HepG2 (cell line): ENCODE results near the gene GARIN3. TPM values are rescaled to one million over a fixed set of nuclear protein-coding genes. Genes with fewer than 3 reads are reported as not detected.

Source experiments
- ATAC-seq: fragments of 200-7000 bp; cut with Tn5 transposase; 3 replicates; pipeline ENCODE4 v1.9.1; 2020; ENCODE audit warnings: mild to moderate bottlenecking, moderate library complexity
- BruUV-seq: library from RNA; stranded (reverse); fragments of 400-500 nt; replicated peaks from 2 replicates; lab custom pipeline; 2021; lab: Mats Ljungman, UMichigan
- CTCF ChIA-PET: fragments of 300-600 bp; formaldehyde crosslinking; extraction: SDS; loops from one replicate; lab custom pipeline; 2021; ENCODE audit warnings: low total read pairs, inconsistent platforms, low intra/inter-chr PET ratio; lab: Yijun Ruan, JAX
- POLR2A ChIA-PET: fragments of 350-600 bp; sonication (Branson Sonifier 250); formaldehyde crosslinking; loops from one replicate; lab custom pipeline; 2020; ENCODE audit warnings: antibody characterized with exemption, inconsistent platforms; lab: Yijun Ruan, JAX
- DNase-seq: peaks from one replicate; pipeline ENCODE4 v3.0.0-alpha.2; 2015; ENCODE audit warnings: low spot score
- FAIRE-seq: peaks from 3 replicates; lab custom pipeline; 2011; peaks lifted over from hg19 to GRCh38; lab: Jason Lieb, UNC
- H2AFZ ChIP-seq: one replicate; pipeline ENCODE4 v1.6.1; 2011; ENCODE audit warnings: low read length, inconsistent platforms
- H3K27ac ChIP-seq: fragments of 300-600 bp; 3 replicates; pipeline ENCODE4 v1.8.0; 2011; ENCODE audit warnings: mixed run types, mild to moderate bottlenecking, mixed read lengths, low read length, inconsistent platforms; ENCODE audit not compliant: insufficient read depth; ENCODE audit errors: extremely low read length
- H3K27me3 ChIP-seq, 2 experiments: fragments of 200-600 bp in 1 of 2; 2 replicates in 1 of 2; 3 replicates in 1 of 2; pipeline versions ENCODE4 v1.6.0 to v1.8.0; 2011; ENCODE audit warnings: low read length in 2 of 2, mild to moderate bottlenecking in 2 of 2, moderate library complexity in 2 of 2, inconsistent platforms in 1 of 2; ENCODE audit not compliant: insufficient read depth in 2 of 2, control insufficient read depth in 1 of 2
- H3K36me3 ChIP-seq, 2 experiments: fragments of 200-600 bp in 1 of 2; replicated peaks in 1 of 2; 2 replicates in 1 of 2; 3 replicates in 1 of 2; pipeline versions ENCODE4 v1.5.1 to v1.8.0; 2011; ENCODE audit warnings: low read length in 2 of 2, inconsistent platforms in 1 of 2; ENCODE audit not compliant: insufficient read depth in 2 of 2, control insufficient read depth in 1 of 2
- H3K4me1 ChIP-seq: 2 replicates; pipeline ENCODE4 v1.5.1; 2012; ENCODE audit warnings: low read length, inconsistent platforms; ENCODE audit not compliant: insufficient read depth
- H3K4me2 ChIP-seq: 2 replicates; pipeline ENCODE4 v1.6.0; 2011; ENCODE audit warnings: low read depth, low read length, inconsistent platforms
- H3K4me3 ChIP-seq, 3 experiments: fragments of 200-600 bp in 1 of 3; sonication (generic), shearing (Covaris generic) in 1 of 3; replicated peaks in 1 of 3; 2 replicates each; pipeline ENCODE4 v1.5.1; 2011 to 2016; ENCODE audit warnings: low read length in 3 of 3, inconsistent platforms in 2 of 3, low read depth in 2 of 3, mild to moderate bottlenecking in 2 of 3, control low read depth in 1 of 3, mixed read lengths in 1 of 3; ENCODE audit not compliant: insufficient read depth in 1 of 3
- H3K79me2 ChIP-seq: one replicate; pipeline ENCODE4 v1.6.1; 2011; ENCODE audit warnings: low read length, inconsistent platforms; ENCODE audit not compliant: insufficient read depth
- H3K9ac ChIP-seq: 2 replicates; pipeline ENCODE4 v1.6.0; 2011; ENCODE audit warnings: mild to moderate bottlenecking, low read depth, low read length, inconsistent platforms; ENCODE audit not compliant: insufficient read depth
- H3K9me3 ChIP-seq: 2 replicates; pipeline ENCODE4 v1.5.1; 2012; ENCODE audit warnings: mild to moderate bottlenecking, low read length
- H4K20me1 ChIP-seq: 2 replicates; pipeline ENCODE4 v1.6.0; 2011; ENCODE audit warnings: inconsistent platforms, mild to moderate bottlenecking, low read length, moderate library complexity; ENCODE audit not compliant: insufficient read depth
- BCL6 ChIP-seq: IDR thresholded peaks from 2 replicates; pipeline ENCODE4 v1.6.1; 2016; ENCODE audit warnings: missing genetic modification reagents, missing compliant biosample characterization
- BHLHE40 ChIP-seq: IDR thresholded peaks from 2 replicates; pipeline ENCODE4 v1.6.1; 2011; ENCODE audit warnings: low read length, improper control_type of control experiment
- CBX2 ChIP-seq, 2 experiments: fragments of 200-600 bp in 1 of 2; sonication (generic); formaldehyde crosslinking in 1 of 2; IDR thresholded peaks; 2 replicates each; pipeline versions ENCODE4 v1.7.0 to v1.8.1; 2018 to 2022; ENCODE audit warnings: low read depth in 2 of 2, low read length in 1 of 2, mild to moderate bottlenecking in 1 of 2, missing genetic modification reagents in 1 of 2
- GLI4 ChIP-seq: sonication (generic); formaldehyde crosslinking; IDR thresholded peaks from 2 replicates; pipeline ENCODE4 v1.5.1; 2020; ENCODE audit warnings: missing genetic modification reagents, mild to moderate bottlenecking, moderate library complexity, borderline replicate concordance
- GLMP ChIP-seq: sonication (generic); formaldehyde crosslinking; IDR thresholded peaks from 2 replicates; pipeline ENCODE4 v1.9.0; 2021; ENCODE audit warnings: missing genetic modification reagents, mild to moderate bottlenecking, borderline replicate concordance
- HES4 ChIP-seq: sonication (generic); formaldehyde crosslinking; IDR thresholded peaks from 2 replicates; pipeline ENCODE4 v1.9.0; 2021; ENCODE audit warnings: mild to moderate bottlenecking, missing genetic modification reagents, borderline replicate concordance
- ISX ChIP-seq: sonication (generic); formaldehyde crosslinking; conservative IDR thresholded peaks from 2 replicates; pipeline ENCODE4 v1.5.0; 2020; ENCODE audit warnings: missing genetic modification reagents
- KAT2B ChIP-seq: fragments of 150-350 bp; IDR thresholded peaks from 2 replicates; pipeline ENCODE4 v1.6.1; 2014; ENCODE audit warnings: low read depth, low read length, borderline replicate concordance
- NBN ChIP-seq: fragments of 450-650 bp; conservative IDR thresholded peaks from 2 replicates; pipeline ENCODE4 v1.6.1; 2017
- NR1H2 ChIP-seq: sonication (generic); formaldehyde crosslinking; IDR thresholded peaks from 2 replicates; pipeline ENCODE4 v1.8.1; 2022; ENCODE audit warnings: low read depth, missing genetic modification reagents, borderline replicate concordance
- RBM39 ChIP-seq: fragments of 200-400 bp; formaldehyde crosslinking; IDR thresholded peaks from one replicate; pipeline ENCODE4 v1.6.1; 2018; ENCODE audit warnings: antibody characterized with exemption, mild to moderate bottlenecking, low read depth, low read length; ENCODE audit not compliant: poor library complexity, severe bottlenecking
- SMAD1 ChIP-seq: sonication (generic); formaldehyde crosslinking; IDR thresholded peaks from 2 replicates; pipeline ENCODE4 v1.4.0; 2020; ENCODE audit warnings: missing genetic modification reagents, low read depth, mild to moderate bottlenecking, borderline replicate concordance
- TOPORS ChIP-seq: sonication (generic); formaldehyde crosslinking; IDR thresholded peaks from 2 replicates; pipeline ENCODE4 v1.8.0; 2023; ENCODE audit warnings: mild to moderate bottlenecking, missing genetic modification reagents
- YEATS4 ChIP-seq: sonication (generic); formaldehyde crosslinking; IDR thresholded peaks from 2 replicates; pipeline ENCODE4 v1.4.0; 2020; ENCODE audit warnings: missing genetic modification reagents, borderline replicate concordance
- ZFP1 ChIP-seq: IDR thresholded peaks from 2 replicates; pipeline ENCODE4 v1.6.1; 2016
- ZNF253 ChIP-seq: sonication (generic); formaldehyde crosslinking; IDR thresholded peaks from 2 replicates; pipeline ENCODE4 v1.8.0; 2022; ENCODE audit warnings: mild to moderate bottlenecking, missing genetic modification reagents, borderline replicate concordance
- ZNF256 ChIP-seq: sonication (generic); formaldehyde crosslinking; conservative IDR thresholded peaks from 2 replicates; pipeline ENCODE4 v1.4.0; 2020; ENCODE audit warnings: missing genetic modification reagents
- ZNF670 ChIP-seq: sonication (generic); formaldehyde crosslinking; IDR thresholded peaks from 2 replicates; pipeline ENCODE4 v1.8.0; 2022; ENCODE audit warnings: mild to moderate bottlenecking, missing genetic modification reagents, borderline replicate concordance
- ZNF766 ChIP-seq: sonication (generic); formaldehyde crosslinking; IDR thresholded peaks from 2 replicates; pipeline ENCODE4 v1.5.0; 2020; ENCODE audit warnings: missing genetic modification reagents, borderline replicate concordance
- WGBS: methylation state at CpG from one replicate; pipeline ENCODE4 v1.1.6; 2017; ENCODE audit warnings: low lambda C conversion rate; 5-methylcytosine and 5-hydroxymethylcytosine counted together
- in situ Hi-C: cut with HindIII; loops from 2 replicates; pipeline ENCODE4 v1.10.0; 2017; ENCODE audit warnings: low pct_unique_long_range_greater_than_20kb; ENCODE audit not compliant: extremely low pct_ligation_motif_present
- intact Hi-C: fragments of 100-400 bp; cut with micrococcal nuclease; formaldehyde crosslinking; loops from one replicate; pipeline ENCODE4 v1.10.0; 2022; ENCODE audit not compliant: unreplicated experiment
- polyA plus RNA-seq, 8 experiments: library from polyadenylated mRNA; depleted of rRNA in 3 of 8; stranded (reverse) in 7 of 8; unstranded in 1 of 8; fragments of >200 nt; fragmentation: Illumina TruSeq in 4 of 8; extraction: Trizol in 4 of 8; gene quantifications; 2 replicates each; pipeline versions ENCODE4 v1.2.1 to v1.2.3, GENCODE V29; 2011 to 2016; ENCODE audit warnings: low read depth in 4 of 8, missing spikeins in 1 of 8, mixed read lengths in 1 of 8; ENCODE audit not compliant: insufficient read depth in 1 of 8
- total RNA-seq, 5 experiments: library from RNA; depleted of rRNA; stranded (reverse); fragments of >200 nt; fragmentation: Illumina TruSeq; extraction: Trizol; gene quantifications; 2 replicates each; pipeline ENCODE4 v1.2.3, GENCODE V29; 2016; ENCODE audit warnings: low read depth in 1 of 5

Gene GARIN3
- total and polyA plus RNA-seq, 2 of the 13 experiments (the other 11 are each of a cell fraction or from before 2014, with no cell fraction given): not detected

GRCh38 chr5:157161996-157162395 lies 4.1 kb downstream of the GARIN3 start:
- CTCF ChIA-PET: no interaction called here
- intact Hi-C loops (no loop called here), in situ Hi-C loops (no loop called here)
- Histone ChIP-seq H3K27ac (no peak overlapping the region), H2AFZ (no peak overlapping the region), H3K4me2 (no peak overlapping the region), H3K27me3 (peaks cover 0 to 32% of the 10 kb centered on the region in 2 experiments; a peak in 3 of 5 replicates), H3K79me2 (no peaks in the 10 kb centered on the region), H4K20me1 (no peaks in the 10 kb centered on the region), H3K4me3 (no peak overlapping the region), H3K9me3 (no peaks in the 10 kb centered on the region), H3K9ac (no peak overlapping the region), H3K36me3 (no peaks in the 10 kb centered on the region), H3K4me1 (no peaks in the 10 kb centered on the region)
- BruUV-seq: no TSS peak
- POLR2A ChIA-PET: no interaction called here
- TF ChIP-seq NR1H2 (CRISPR knock-in tag) (no peak), BCL6 (CRISPR knock-in tag) (no peak), ZNF256 (no peak), ZNF766 (CRISPR knock-in tag) (no peak), TOPORS (no peak), ZNF253 (CRISPR knock-in tag) (no peak), GLI4 (CRISPR knock-in tag) (no peak), HES4 (no peak), NBN (no peak)
- FAIRE-seq (no peak), ATAC-seq (no peak), DNase-seq (no peak)
- 15% methylated on average over 3 of the region's 6 CpGs for WGBS

GRCh38 chr5:157160001-157160400 lies 6.1 kb downstream of the GARIN3 start:
- FAIRE-seq (no peak), ATAC-seq (no peak), DNase-seq (no peak)
- Histone ChIP-seq H3K79me2 (no peaks in the 10 kb centered on the region), H3K4me3 (no peak overlapping the region), H3K4me2 (no peak overlapping the region), H3K4me1 (no peaks in the 10 kb centered on the region), H3K9me3 (no peaks in the 10 kb centered on the region), H3K27me3 (peaks cover 0 to 13% of the 10 kb centered on the region in 2 experiments; a peak in 3 of 5 replicates), H3K27ac (no peak overlapping the region), H3K36me3 (no peaks in the 10 kb centered on the region), H4K20me1 (no peaks in the 10 kb centered on the region), H2AFZ (no peak overlapping the region), H3K9ac (no peak overlapping the region)
- TF ChIP-seq ZNF670 (CRISPR knock-in tag): no peak
- TF ChIP-seq CBX2 (IDR thresholded peaks at IDR 0.05; ENCODE audit: low read depth, low read length): no peak
- TF ChIP-seq CBX2 (CRISPR knock-in tag; IDR thresholded peaks at IDR 0.05; ENCODE audit: low read depth): no peak
- TF ChIP-seq NR1H2 (CRISPR knock-in tag): no peak
- no peak for TF ChIP-seq BHLHE40
- no peak for TF ChIP-seq SMAD1 (CRISPR knock-in tag)
- no peak for TF ChIP-seq KAT2B
- TF ChIP-seq RBM39: no peak
- TF ChIP-seq ZFP1: no peak
- no peak for TF ChIP-seq YEATS4
- TF ChIP-seq GLMP: no peak
- TF ChIP-seq ISX (CRISPR knock-in tag): no peak
- ChIA-PET CTCF (no interaction called here), POLR2A (no interaction called here)
- WGBS: 56% methylated on average over 4 of the region's 4 CpGs
- in situ Hi-C loops: no loop called here
- intact Hi-C loops: no loop called here
- no TSS peak for BruUV-seq
